GM12872 (cell line): ENCODE measurements around the gene SMG6.

Experiments
- CTCF ChIP-seq: IDR thresholded peaks from 3 replicates; pipeline ENCODE4 v1.5.1; 2011; ENCODE audit warnings: low read depth, mild to moderate bottlenecking, low read length, moderate library complexity; ENCODE audit not compliant: insufficient read depth

The SMG6 gene

GRCh38 chr17:2055292-2056205 lies 248.0 kb downstream of the SMG6 start:
- no peak for TF ChIP-seq CTCF

GRCh38 chr17:2054512-2055291 lies 248.9 kb downstream of the SMG6 start, which contains the start of gene HIC1:
Gene HIC1 (plus strand): TSS chr17:2055103. CDS start chr17:2056691, 1,588 bp downstream.
- peak; percentile 82 for TF ChIP-seq CTCF

- TF ChIP-seq CTCF, result no peak
Observed at GRCh38 chr17:2054262-2054511, 249.4 kb downstream of the SMG6 start.

- peak; percentile 73 for TF ChIP-seq CTCF
Observed at GRCh38 chr17:2053380-2054261, 250.0 kb downstream of the SMG6 start.

GRCh38 chr17:2051933-2052559 lies 251.5 kb downstream of the SMG6 start:
- TF ChIP-seq CTCF, result no peak

- no peak for TF ChIP-seq CTCF
Observed at GRCh38 chr17:2051061-2051932, 252.3 kb downstream of the SMG6 start.
